VCaP (cell line): ENCODE measurements around the gene MACROD2.

Source experiments
- H3K27ac ChIP-seq: fragments of 450-650 bp; 2 replicates; pipeline ENCODE4 v1.5.1; 2017
- TF ChIP-seq, protein P1 (sequence below): fragments of 450-650 bp; conservative IDR thresholded peaks from 2 replicates; pipeline ENCODE4 v1.5.1; 2017; ENCODE audit warnings: mild to moderate bottlenecking, moderate library complexity

Gene MACROD2

DNA sequence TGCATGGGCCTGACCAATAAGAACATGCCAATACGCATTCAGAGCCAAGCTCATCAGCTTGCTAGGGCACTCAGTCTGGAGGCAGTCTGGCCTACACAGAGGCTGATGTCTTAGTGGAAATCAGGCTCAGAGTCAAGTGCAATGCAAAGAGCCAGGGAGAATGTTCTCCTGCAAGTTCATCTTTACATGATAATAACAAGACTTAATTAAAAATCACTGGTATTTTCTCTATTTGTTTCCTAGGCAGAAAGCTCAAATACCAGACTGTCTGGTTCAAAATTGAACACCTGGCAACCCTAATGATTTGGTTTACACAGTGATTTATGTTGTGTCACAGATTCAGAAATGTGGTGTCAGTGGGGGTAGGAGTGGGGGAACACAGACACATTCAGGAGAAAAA is 1031.4 kb downstream of the MACROD2 start:
- no peak overlapping the region for H3K27ac ChIP-seq
- TF ChIP-seq, protein P1, sequence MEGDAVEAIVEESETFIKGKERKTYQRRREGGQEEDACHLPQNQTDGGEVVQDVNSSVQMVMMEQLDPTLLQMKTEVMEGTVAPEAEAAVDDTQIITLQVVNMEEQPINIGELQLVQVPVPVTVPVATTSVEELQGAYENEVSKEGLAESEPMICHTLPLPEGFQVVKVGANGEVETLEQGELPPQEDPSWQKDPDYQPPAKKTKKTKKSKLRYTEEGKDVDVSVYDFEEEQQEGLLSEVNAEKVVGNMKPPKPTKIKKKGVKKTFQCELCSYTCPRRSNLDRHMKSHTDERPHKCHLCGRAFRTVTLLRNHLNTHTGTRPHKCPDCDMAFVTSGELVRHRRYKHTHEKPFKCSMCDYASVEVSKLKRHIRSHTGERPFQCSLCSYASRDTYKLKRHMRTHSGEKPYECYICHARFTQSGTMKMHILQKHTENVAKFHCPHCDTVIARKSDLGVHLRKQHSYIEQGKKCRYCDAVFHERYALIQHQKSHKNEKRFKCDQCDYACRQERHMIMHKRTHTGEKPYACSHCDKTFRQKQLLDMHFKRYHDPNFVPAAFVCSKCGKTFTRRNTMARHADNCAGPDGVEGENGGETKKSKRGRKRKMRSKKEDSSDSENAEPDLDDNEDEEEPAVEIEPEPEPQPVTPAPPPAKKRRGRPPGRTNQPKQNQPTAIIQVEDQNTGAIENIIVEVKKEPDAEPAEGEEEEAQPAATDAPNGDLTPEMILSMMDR, result no peak

DNA sequence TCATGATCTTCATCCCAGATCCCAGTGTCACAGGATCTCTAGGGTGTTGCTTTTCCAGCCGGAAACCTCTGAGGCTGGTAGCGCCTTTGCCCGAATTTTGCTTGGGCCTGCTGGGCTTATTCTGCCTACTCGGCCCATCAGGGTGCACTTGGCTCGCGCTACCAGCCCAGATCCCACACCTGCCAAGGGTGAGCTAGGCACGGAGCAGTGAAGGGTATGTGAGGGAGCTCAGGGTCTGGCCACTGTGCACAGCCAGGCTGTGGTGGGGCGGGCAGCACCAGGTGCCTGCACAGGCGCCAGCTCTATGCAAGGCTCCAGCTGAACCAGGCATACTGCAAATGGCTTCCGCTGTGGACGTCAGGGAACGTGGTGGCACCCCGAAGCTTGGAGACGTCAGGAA is 1035.5 kb downstream of the MACROD2 start:
- H3K27ac ChIP-seq, result no peak overlapping the region
- TF ChIP-seq, protein P1, result no peak

DNA sequence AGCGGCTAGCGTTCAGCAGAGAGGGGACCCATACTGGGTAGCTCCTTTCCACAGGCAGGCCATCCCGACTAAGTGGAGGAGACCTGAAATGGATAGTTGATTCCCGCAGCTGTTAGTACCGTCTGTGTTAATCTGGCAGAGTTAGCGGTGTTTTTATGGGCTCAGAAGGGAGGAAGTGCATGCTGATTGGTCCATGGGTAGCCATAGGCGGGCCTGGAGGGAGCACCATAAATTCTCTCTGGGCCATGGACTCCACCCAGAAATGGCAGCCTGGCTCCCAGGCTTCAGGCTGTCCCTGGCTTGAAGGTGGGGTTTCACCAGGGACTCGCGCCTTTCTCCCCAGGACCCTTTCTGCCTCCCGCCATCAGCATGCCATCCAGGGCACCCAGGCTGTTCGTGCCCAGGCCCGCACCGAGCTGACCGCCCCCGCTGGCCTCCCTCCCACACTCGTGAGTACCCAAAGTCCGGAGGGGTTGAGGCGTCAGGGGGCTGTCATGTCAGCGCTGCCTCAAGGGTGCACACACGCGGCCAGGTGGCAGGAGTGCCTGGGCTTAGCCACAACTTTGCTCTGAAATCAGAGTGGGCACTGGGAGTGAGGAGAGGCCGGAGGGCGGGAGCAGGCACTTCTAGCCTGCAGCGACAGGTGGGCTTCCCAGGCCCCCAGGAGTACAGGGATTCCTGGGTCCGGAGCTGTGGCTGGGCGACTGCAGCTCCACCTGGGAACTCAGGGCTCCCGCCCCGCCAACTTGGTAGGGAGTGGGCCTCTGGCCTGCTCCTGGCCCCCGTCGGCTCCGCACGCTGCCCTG is 1036.4 kb downstream of the MACROD2 start:
- TF ChIP-seq, protein P1, result no peak
- no peak overlapping the region for H3K27ac ChIP-seq

DNA sequence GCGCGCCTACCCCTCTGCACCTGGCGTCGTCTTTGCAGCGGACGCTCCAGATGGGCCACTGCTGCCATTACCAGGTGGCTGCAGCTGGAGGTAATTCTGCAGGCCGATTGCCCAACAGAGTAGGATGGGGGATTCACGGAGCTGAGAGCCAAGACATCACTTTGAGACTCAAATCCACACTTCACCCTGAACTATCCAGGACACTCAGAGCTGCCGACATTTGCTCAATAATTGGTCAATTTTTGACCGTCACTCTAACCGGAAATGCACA is 1037.0 kb downstream of the MACROD2 start:
- TF ChIP-seq, protein P1, result no peak
- no peak overlapping the region for H3K27ac ChIP-seq

DNA sequence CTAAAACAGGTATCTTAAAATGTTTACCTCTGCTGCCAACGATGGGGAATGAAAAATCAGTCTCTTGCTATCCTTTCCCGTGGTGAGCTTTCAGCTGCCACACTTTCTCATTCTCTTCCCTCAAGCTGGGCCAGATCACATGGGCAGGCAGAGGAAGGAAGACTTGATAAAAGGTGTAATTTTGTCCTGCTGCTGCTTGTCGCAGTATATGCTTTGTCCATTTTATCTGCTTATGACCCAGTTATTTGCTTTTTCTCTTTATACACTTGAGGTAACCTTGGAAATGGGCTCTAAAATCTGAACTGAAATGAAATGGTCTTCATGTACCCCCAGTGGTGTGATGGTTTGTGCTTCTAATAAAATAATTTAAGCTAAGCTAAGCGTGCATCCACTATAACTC is 1038.0 kb downstream of the MACROD2 start:
- TF ChIP-seq, protein P1, result no peak
- H3K27ac ChIP-seq, result no peak overlapping the region

DNA sequence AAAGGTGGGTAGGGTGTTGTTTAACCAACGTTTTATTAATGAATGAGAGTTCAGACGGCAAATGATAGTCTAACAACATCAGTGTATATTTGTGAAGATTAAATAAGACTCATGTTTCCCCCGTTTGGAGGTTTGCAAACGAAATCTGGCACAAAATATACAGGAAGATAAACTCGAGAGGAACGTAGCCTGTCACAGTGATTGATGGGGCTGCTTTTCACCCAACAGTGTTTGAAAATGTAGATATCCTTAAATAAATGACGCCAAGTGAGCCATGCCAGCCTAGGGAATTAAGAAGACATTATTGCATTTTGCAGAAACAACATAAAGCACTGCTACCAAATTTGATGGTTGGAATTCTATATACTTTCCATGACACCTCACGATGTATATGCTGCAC is 1038.6 kb downstream of the MACROD2 start:
- TF ChIP-seq, protein P1, result no peak
- no peak overlapping the region for H3K27ac ChIP-seq

DNA sequence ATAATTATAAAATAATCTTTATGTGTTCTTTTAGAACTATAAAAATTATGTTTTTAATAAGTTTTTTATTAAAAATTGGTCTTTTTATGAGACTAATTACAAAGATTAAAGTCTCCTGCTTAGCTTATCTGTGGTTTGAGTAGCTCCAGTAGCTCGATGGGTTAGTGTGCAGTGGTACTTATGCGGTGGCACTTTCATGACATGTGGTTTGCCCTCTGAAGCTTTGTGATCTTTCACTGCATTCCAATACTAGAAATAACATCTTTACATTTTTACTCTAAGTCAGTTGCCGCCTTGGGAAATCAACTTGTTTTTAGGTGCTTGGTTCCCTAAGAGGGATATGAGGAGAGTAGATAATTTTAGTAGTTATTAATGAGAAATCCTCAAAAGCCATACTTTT is 1041.6 kb downstream of the MACROD2 start:
- no peak overlapping the region for H3K27ac ChIP-seq
- TF ChIP-seq, protein P1, result no peak
